ENCODE data around the gene EFNA4.
A peak's percentile ranks its signal among the peaks of the same experiment; 100 is the strongest.

The EFNA4 gene

GRCh38 chr1:155063550-155064110, at the start of gene EFNA4:
Gene EFNA4, plus strand, starts transcription at chr1:155063740. Its CDS starts 84 bp downstream, at chr1:155063824.
- peak; percentile 65 for DNase-seq (ENCODE audit: low spot score)

GRCh38 chr1:155014709-155015508, 48.6 kb upstream of the EFNA4 start:
- no peak for DNase-seq (ENCODE audit: low spot score)

- DNase-seq (ENCODE audit: low spot score), result no peak
Observed at GRCh38 chr1:155015527-155016230, 47.9 kb upstream of the EFNA4 start.

- no peak for DNase-seq (ENCODE audit: low spot score)
Observed at GRCh38 chr1:155016231-155016831, 47.2 kb upstream of the EFNA4 start.

- peak; percentile 77 for DNase-seq (ENCODE audit: low spot score)
Observed at GRCh38 chr1:155017041-155017945, 46.2 kb upstream of the EFNA4 start.

GRCh38 chr1:155017946-155018316, 45.6 kb upstream of the EFNA4 start:
- no peak for DNase-seq (ENCODE audit: low spot score)

GRCh38 chr1:155018617-155019348, 44.8 kb upstream of the EFNA4 start:
- DNase-seq (ENCODE audit: low spot score), result no peak

- DNase-seq (ENCODE audit: low spot score), result no peak
Observed at GRCh38 chr1:155019377-155020245, 43.9 kb upstream of the EFNA4 start.

GRCh38 chr1:155022136-155022926, 41.2 kb upstream of the EFNA4 start:
- no peak for DNase-seq (ENCODE audit: low spot score)

GRCh38 chr1:155022927-155023236, 40.7 kb upstream of the EFNA4 start:
- no peak for DNase-seq (ENCODE audit: low spot score)

- DNase-seq (ENCODE audit: low spot score), result no peak
Observed at GRCh38 chr1:155023627-155024026, 39.9 kb upstream of the EFNA4 start.

GRCh38 chr1:155024315-155024714, 39.2 kb upstream of the EFNA4 start:
- DNase-seq (ENCODE audit: low spot score), result no peak

- DNase-seq (ENCODE audit: low spot score), result no peak
Observed at GRCh38 chr1:155026154-155026553, 37.4 kb upstream of the EFNA4 start.

- no peak for DNase-seq (ENCODE audit: low spot score)
Observed at GRCh38 chr1:155026588-155026987, 37.0 kb upstream of the EFNA4 start.

- no peak for DNase-seq (ENCODE audit: low spot score)
Observed at GRCh38 chr1:155029513-155030242, 33.9 kb upstream of the EFNA4 start.

- no peak for DNase-seq (ENCODE audit: low spot score)
Observed at GRCh38 chr1:155030243-155030795, 33.2 kb upstream of the EFNA4 start.

- DNase-seq (ENCODE audit: low spot score), result no peak
Observed at GRCh38 chr1:155030899-155031298, 32.6 kb upstream of the EFNA4 start.

GRCh38 chr1:155032886-155033285, 30.7 kb upstream of the EFNA4 start:
- no peak for DNase-seq (ENCODE audit: low spot score)
